ENCODE results near the gene PACSIN2. TPM values are rescaled to one million over a fixed set of nuclear protein-coding genes. Genes with fewer than 3 reads are reported as not detected.

Gene PACSIN2
- total and polyA plus RNA-seq, 2 experiments from 2014 or later: 36.0 to 43.7 TPM

- H3K27me3 ChIP-seq (replicated peaks; ENCODE audit: insufficient read depth): no peaks in the 10 kb centered on the region
- H3K27ac ChIP-seq: no peak overlapping the region
- WGBS, 2 experiments (ENCODE audit: low coverage in 1 of 2, low lambda C conversion rate in 2 of 2, missing lambda C conversion rate in 2 of 2): 93% methylated on average over 7 of the region's 7 CpGs
- H3K4me3 ChIP-seq: no peak overlapping the region
- H3K4me1 ChIP-seq (ENCODE audit: insufficient read depth): peaks cover 46% of the 10 kb centered on the region
- no peak overlapping the region for H3K4me2 ChIP-seq (ENCODE audit: unreplicated experiment)
- no peaks in the 10 kb centered on the region for H4K20me1 ChIP-seq (ENCODE audit: insufficient read depth)
- peaks cover 86% of the 10 kb centered on the region for H3K79me2 ChIP-seq (ENCODE audit: insufficient read depth)
- in situ Hi-C loops (cut with MboI): no loop called here
- no peak overlapping the region for H2AFZ ChIP-seq
- H3F3A ChIP-seq (ENCODE audit: insufficient read depth): peaks cover 38% of the 10 kb centered on the region
- no peak for DNase-seq
- H3K9me2 ChIP-seq (ENCODE audit: insufficient read depth): no peaks in the 10 kb centered on the region
- no peak for TF ChIP-seq EZH2phosphoT487 (IDR thresholded peaks at IDR 0.05; ENCODE audit: insufficient read depth, low read depth)
- no peak for TF ChIP-seq EZH2 (IDR thresholded peaks at IDR 0.05; ENCODE audit: insufficient read depth, poor library complexity, severe bottlenecking)
- H3K9me3 ChIP-seq (ENCODE audit: low read depth): no peaks in the 10 kb centered on the region
- no peaks in the 10 kb centered on the region for H3K36me3 ChIP-seq (ENCODE audit: low read depth)
- H3K9ac ChIP-seq: no peak overlapping the region
These were observed 3.9 kb downstream of the PACSIN2 start for GRCh38 chr22:43011079-43011478.

GRCh38 chr22:43009444-43009843 is 5.5 kb downstream of the PACSIN2 start:
- Histone ChIP-seq H3K27ac (peak overlapping the region; percentile 66), H3K4me1 (ENCODE audit: insufficient read depth) (peaks cover 53% of the 10 kb centered on the region), H2AFZ (no peak overlapping the region), H3K27me3 (replicated peaks; ENCODE audit: insufficient read depth) (no peaks in the 10 kb centered on the region), H3K4me3 (no peak overlapping the region), H3K36me3 (ENCODE audit: low read depth) (no peaks in the 10 kb centered on the region), H3K4me2 (ENCODE audit: unreplicated experiment) (peak overlapping the region; percentile 36), H3K9me2 (ENCODE audit: insufficient read depth) (no peaks in the 10 kb centered on the region), H4K20me1 (ENCODE audit: insufficient read depth) (no peaks in the 10 kb centered on the region), H3F3A (ENCODE audit: insufficient read depth) (peaks cover 42% of the 10 kb centered on the region), H3K9me3 (ENCODE audit: low read depth) (no peaks in the 10 kb centered on the region), H3K9ac (no peak overlapping the region; the same call in 1 of the 2 replicates), H3K79me2 (ENCODE audit: insufficient read depth) (peaks cover 100% of the 10 kb centered on the region)
- no peak for DNase-seq
- WGBS, 2 experiments (ENCODE audit: low coverage in 1 of 2, low lambda C conversion rate in 2 of 2, missing lambda C conversion rate in 2 of 2): 76 to 80% methylated on average over 4 of the region's 4 CpGs
- in situ Hi-C loops (cut with MboI): no loop called here
- TF ChIP-seq EZH2 (IDR thresholded peaks at IDR 0.05; ENCODE audit: insufficient read depth, poor library complexity, severe bottlenecking) (no peak), EZH2phosphoT487 (IDR thresholded peaks at IDR 0.05; ENCODE audit: insufficient read depth, low read depth) (no peak)

GRCh38 chr22:43008921-43009320 is 6.0 kb downstream of the PACSIN2 start:
- no peak overlapping the region for H3K4me3 ChIP-seq
- in situ Hi-C loops (cut with MboI): no loop called here
- H2AFZ ChIP-seq: no peak overlapping the region
- H3K4me2 ChIP-seq (ENCODE audit: unreplicated experiment): peak overlapping the region; percentile 36
- TF ChIP-seq EZH2 (IDR thresholded peaks at IDR 0.05; ENCODE audit: insufficient read depth, poor library complexity, severe bottlenecking) (no peak), EZH2phosphoT487 (IDR thresholded peaks at IDR 0.05; ENCODE audit: insufficient read depth, low read depth) (no peak)
- no peaks in the 10 kb centered on the region for H3K27me3 ChIP-seq (replicated peaks; ENCODE audit: insufficient read depth)
- no peaks in the 10 kb centered on the region for H3K9me3 ChIP-seq (ENCODE audit: low read depth)
- DNase-seq: peak; percentile 35
- 18 to 19% methylated on average over 4 of the region's 4 CpGs for WGBS, 2 experiments (ENCODE audit: low coverage in 1 of 2, low lambda C conversion rate in 2 of 2, missing lambda C conversion rate in 2 of 2)
- peak overlapping the region; percentile 66 for H3K27ac ChIP-seq
- H3K36me3 ChIP-seq (ENCODE audit: low read depth): no peaks in the 10 kb centered on the region
- no peaks in the 10 kb centered on the region for H3K9me2 ChIP-seq (ENCODE audit: insufficient read depth)
- H3K79me2 ChIP-seq (ENCODE audit: insufficient read depth): peaks cover 99% of the 10 kb centered on the region
- no peaks in the 10 kb centered on the region for H4K20me1 ChIP-seq (ENCODE audit: insufficient read depth)
- H3K9ac ChIP-seq: peak overlapping the region; percentile 39
- peaks cover 47% of the 10 kb centered on the region for H3F3A ChIP-seq (ENCODE audit: insufficient read depth)
- peaks cover 58% of the 10 kb centered on the region for H3K4me1 ChIP-seq (ENCODE audit: insufficient read depth)

- no peaks in the 10 kb centered on the region for H4K20me1 ChIP-seq (ENCODE audit: insufficient read depth)
- DNase-seq: peak; percentile 65
- H3K36me3 ChIP-seq (ENCODE audit: low read depth): no peaks in the 10 kb centered on the region
- no peak overlapping the region for H3K4me3 ChIP-seq
- H3K27me3 ChIP-seq (replicated peaks; ENCODE audit: insufficient read depth): no peaks in the 10 kb centered on the region
- H3K4me1 ChIP-seq (ENCODE audit: insufficient read depth): peaks cover 58% of the 10 kb centered on the region
- H3K79me2 ChIP-seq (ENCODE audit: insufficient read depth): peaks cover 98% of the 10 kb centered on the region
- H2AFZ ChIP-seq: no peak overlapping the region
- H3K27ac ChIP-seq: peak overlapping the region; percentile 66
- no peak for TF ChIP-seq EZH2 (IDR thresholded peaks at IDR 0.05; ENCODE audit: insufficient read depth, poor library complexity, severe bottlenecking)
- no peak for TF ChIP-seq EZH2phosphoT487 (IDR thresholded peaks at IDR 0.05; ENCODE audit: insufficient read depth, low read depth)
- H3K9me2 ChIP-seq (ENCODE audit: insufficient read depth): no peaks in the 10 kb centered on the region
- H3F3A ChIP-seq (ENCODE audit: insufficient read depth): peaks cover 47% of the 10 kb centered on the region
- H3K9ac ChIP-seq: peak overlapping the region; percentile 39
- peak overlapping the region; percentile 36 for H3K4me2 ChIP-seq (ENCODE audit: unreplicated experiment)
- H3K9me3 ChIP-seq (ENCODE audit: low read depth): no peaks in the 10 kb centered on the region
- in situ Hi-C loops (cut with MboI): no loop called here
- 69 to 76% methylated on average over 4 of the region's 4 CpGs for WGBS, 2 experiments (ENCODE audit: low coverage in 1 of 2, low lambda C conversion rate in 2 of 2, missing lambda C conversion rate in 2 of 2)
These were observed 6.4 kb downstream of the PACSIN2 start for GRCh38 chr22:43008509-43008908.

Data from GM23248 (cell line).